ENCODE results near the gene GOSR2.

DNA sequence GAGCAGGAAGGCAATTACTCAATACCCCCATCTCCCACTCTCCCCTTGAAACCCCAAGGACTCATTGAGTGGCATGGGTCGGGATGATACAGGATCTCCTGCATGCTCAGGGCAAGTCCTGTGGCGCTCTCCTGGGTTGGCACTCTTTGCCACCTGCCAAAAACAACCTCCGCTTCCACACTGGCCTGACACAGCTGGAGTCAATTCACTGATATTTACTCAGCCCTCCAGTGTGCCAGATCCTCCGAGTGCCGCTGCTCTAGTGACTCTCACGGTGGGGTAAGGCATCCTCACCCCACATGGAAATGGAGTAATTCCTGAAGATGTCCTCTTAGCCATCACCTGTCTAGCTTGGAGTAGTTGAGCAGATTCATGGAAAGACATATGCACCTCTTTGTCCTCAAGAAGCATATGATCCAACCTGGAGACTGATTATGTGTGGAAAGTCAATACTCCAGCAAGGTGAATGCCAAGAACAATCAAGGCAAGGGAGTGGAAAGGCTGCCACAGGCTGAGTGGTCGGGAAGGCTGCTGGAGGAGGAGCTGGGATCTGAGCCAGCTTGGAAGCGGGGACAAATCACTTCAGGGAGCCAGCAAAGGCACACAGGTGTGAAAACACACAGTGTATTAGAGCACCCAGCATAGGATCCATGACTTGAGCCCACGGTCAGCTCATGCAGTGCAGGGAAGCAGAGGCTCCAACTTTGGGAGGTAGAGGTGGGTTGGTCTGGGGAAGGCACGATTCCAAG is 12.6 kb upstream of the GOSR2 start:
- TF ChIP-seq, protein P1, sequence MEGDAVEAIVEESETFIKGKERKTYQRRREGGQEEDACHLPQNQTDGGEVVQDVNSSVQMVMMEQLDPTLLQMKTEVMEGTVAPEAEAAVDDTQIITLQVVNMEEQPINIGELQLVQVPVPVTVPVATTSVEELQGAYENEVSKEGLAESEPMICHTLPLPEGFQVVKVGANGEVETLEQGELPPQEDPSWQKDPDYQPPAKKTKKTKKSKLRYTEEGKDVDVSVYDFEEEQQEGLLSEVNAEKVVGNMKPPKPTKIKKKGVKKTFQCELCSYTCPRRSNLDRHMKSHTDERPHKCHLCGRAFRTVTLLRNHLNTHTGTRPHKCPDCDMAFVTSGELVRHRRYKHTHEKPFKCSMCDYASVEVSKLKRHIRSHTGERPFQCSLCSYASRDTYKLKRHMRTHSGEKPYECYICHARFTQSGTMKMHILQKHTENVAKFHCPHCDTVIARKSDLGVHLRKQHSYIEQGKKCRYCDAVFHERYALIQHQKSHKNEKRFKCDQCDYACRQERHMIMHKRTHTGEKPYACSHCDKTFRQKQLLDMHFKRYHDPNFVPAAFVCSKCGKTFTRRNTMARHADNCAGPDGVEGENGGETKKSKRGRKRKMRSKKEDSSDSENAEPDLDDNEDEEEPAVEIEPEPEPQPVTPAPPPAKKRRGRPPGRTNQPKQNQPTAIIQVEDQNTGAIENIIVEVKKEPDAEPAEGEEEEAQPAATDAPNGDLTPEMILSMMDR (IDR thresholded peaks at IDR 0.05): no peak
- no peak for TF ChIP-seq POLR2A (IDR thresholded peaks at IDR 0.05)
